GM23338 (cell line): Measurements from ENCODE around the gene CANT1. TPM values are rescaled to one million over a fixed set of nuclear protein-coding genes. Genes with fewer than 3 reads are reported as not detected.

Experiments used
- ATAC-seq: fragments of 200-7000 bp; cut with Tn5 transposase; 3 replicates; pipeline ENCODE4 v1.9.1; 2020
- DNase-seq: peaks from one replicate; pipeline ENCODE4 v3.0.0-alpha.2; 2015; ENCODE audit warnings: low spot score
- H2AFZ ChIP-seq: fragments of 200-600 bp; sonication (generic); 2 replicates; pipeline ENCODE4 v1.8.0; 2016; ENCODE audit warnings: antibody characterized with exemption, mild to moderate bottlenecking, moderate library complexity
- H3F3A ChIP-seq: fragments of 200-600 bp; sonication (generic); replicated peaks from 2 replicates; pipeline ENCODE4 v1.8.0; 2017; ENCODE audit warnings: antibody characterized with exemption, mixed run types, low read depth
- H3K27ac ChIP-seq: fragments of 200-600 bp; sonication (generic); 2 replicates; pipeline ENCODE4 v1.6.1; 2016; ENCODE audit warnings: low read depth
- H3K27me3 ChIP-seq: fragments of 200-600 bp; sonication (generic); 2 replicates; pipeline ENCODE4 v1.8.0; 2016; ENCODE audit warnings: mild to moderate bottlenecking, mixed run types, moderate library complexity; ENCODE audit not compliant: insufficient read depth
- H3K36me3 ChIP-seq: fragments of 200-600 bp; sonication (generic); 2 replicates; pipeline ENCODE4 v1.8.0; 2016; ENCODE audit warnings: mild to moderate bottlenecking; ENCODE audit not compliant: insufficient read depth
- H3K4me1 ChIP-seq: fragments of 200-600 bp; sonication (generic); 2 replicates; pipeline ENCODE4 v1.8.0; 2016; ENCODE audit warnings: mild to moderate bottlenecking, moderate library complexity; ENCODE audit not compliant: insufficient read depth
- H3K4me2 ChIP-seq: fragments of 200-600 bp; sonication (generic); 2 replicates; pipeline ENCODE4 v1.7.1; 2017; ENCODE audit warnings: mixed run types
- H3K4me3 ChIP-seq: fragments of 200-600 bp; sonication (generic); 2 replicates; pipeline ENCODE4 v1.6.1; 2016; ENCODE audit warnings: mixed run types
- H3K79me2 ChIP-seq: fragments of 200-600 bp; sonication (generic); replicated peaks from 2 replicates; pipeline ENCODE4 v1.8.0; 2017; ENCODE audit warnings: mild to moderate bottlenecking; ENCODE audit not compliant: insufficient read depth
- H3K9me2 ChIP-seq: fragments of 200-600 bp; sonication (generic); 2 replicates; pipeline ENCODE4 v1.8.0; 2017; ENCODE audit not compliant: insufficient read depth
- H4K20me1 ChIP-seq: fragments of 200-600 bp; sonication (generic); replicated peaks from 2 replicates; pipeline ENCODE4 v1.8.0; 2017; ENCODE audit warnings: mild to moderate bottlenecking; ENCODE audit not compliant: insufficient read depth
- H3K27ac Mint-ChIP-seq: 2 replicates; pipeline ENCODE4 v1.8.0; 2020; ENCODE audit warnings: inconsistent platforms, mild to moderate bottlenecking, moderate library complexity, mixed read lengths
- H3K27me3 Mint-ChIP-seq: 3 replicates; pipeline ENCODE4 v1.8.0; 2022; ENCODE audit warnings: low read depth, mild to moderate bottlenecking, moderate library complexity, mixed read lengths, inconsistent platforms; ENCODE audit not compliant: insufficient read depth, poor library complexity
- H3K36me3 Mint-ChIP-seq: 3 replicates; pipeline ENCODE4 v1.8.0; 2021; ENCODE audit warnings: low read depth, mild to moderate bottlenecking, inconsistent platforms, moderate library complexity, mixed read lengths
- H3K4me1 Mint-ChIP-seq: 3 replicates; pipeline ENCODE4 v1.8.0; 2020; ENCODE audit warnings: mild to moderate bottlenecking, inconsistent platforms, mixed read lengths
- H3K4me3 Mint-ChIP-seq: 3 replicates; pipeline ENCODE4 v1.8.0; 2021; ENCODE audit warnings: moderate library complexity, mild to moderate bottlenecking, inconsistent platforms, mixed read lengths
- H3K9me3 Mint-ChIP-seq: 3 replicates; pipeline ENCODE4 v1.8.0; 2020; ENCODE audit warnings: moderate library complexity, mild to moderate bottlenecking, inconsistent platforms, mixed read lengths
- EZH2 ChIP-seq: fragments of 200-600 bp; sonication (generic); IDR thresholded peaks from one replicate; pipeline ENCODE4 v1.8.0; 2017; ENCODE audit warnings: antibody characterized with exemption, mild to moderate bottlenecking, low read depth; ENCODE audit not compliant: unreplicated experiment
- STAT1 ChIP-seq: IDR thresholded peaks from one replicate; pipeline ENCODE4 v1.6.1; 2016; ENCODE audit warnings: antibody characterized with exemption; ENCODE audit not compliant: unreplicated experiment
- ZNF462 ChIP-seq: fragments of 250-450 bp; sonication (Bioruptor Pico); IDR thresholded peaks from 2 replicates; pipeline ENCODE4 v1.5.0; 2020; ENCODE audit warnings: mild to moderate bottlenecking, moderate library complexity
- polyA plus RNA-seq: library from polyadenylated mRNA; unstranded; fragments of >200 nt; fragmentation: Nextera tagmentation; extraction: Ambion mirVana; gene quantifications from 2 replicates; pipeline ENCODE4 v1.2.1, GENCODE V29; 2016
- total RNA-seq: library from RNA; depleted of rRNA; stranded (reverse); fragments of >200 nt; shearing (Covaris generic); gene quantifications from 2 replicates; pipeline ENCODE4 v1.2.3, GENCODE V29; 2014
- TF ChIP-seq, protein P1 (sequence below): IDR thresholded peaks from one replicate; pipeline ENCODE4 v1.6.1; 2018; ENCODE audit warnings: antibody characterized with exemption; ENCODE audit not compliant: unreplicated experiment

Gene CANT1
- total and polyA plus RNA-seq, 2 experiments from 2014 or later: 5.9 to 38.8 TPM

GRCh38 chr17:79036596-79036995, 27.0 kb upstream of the CANT1 start (continued):
- TF ChIP-seq, protein P1, sequence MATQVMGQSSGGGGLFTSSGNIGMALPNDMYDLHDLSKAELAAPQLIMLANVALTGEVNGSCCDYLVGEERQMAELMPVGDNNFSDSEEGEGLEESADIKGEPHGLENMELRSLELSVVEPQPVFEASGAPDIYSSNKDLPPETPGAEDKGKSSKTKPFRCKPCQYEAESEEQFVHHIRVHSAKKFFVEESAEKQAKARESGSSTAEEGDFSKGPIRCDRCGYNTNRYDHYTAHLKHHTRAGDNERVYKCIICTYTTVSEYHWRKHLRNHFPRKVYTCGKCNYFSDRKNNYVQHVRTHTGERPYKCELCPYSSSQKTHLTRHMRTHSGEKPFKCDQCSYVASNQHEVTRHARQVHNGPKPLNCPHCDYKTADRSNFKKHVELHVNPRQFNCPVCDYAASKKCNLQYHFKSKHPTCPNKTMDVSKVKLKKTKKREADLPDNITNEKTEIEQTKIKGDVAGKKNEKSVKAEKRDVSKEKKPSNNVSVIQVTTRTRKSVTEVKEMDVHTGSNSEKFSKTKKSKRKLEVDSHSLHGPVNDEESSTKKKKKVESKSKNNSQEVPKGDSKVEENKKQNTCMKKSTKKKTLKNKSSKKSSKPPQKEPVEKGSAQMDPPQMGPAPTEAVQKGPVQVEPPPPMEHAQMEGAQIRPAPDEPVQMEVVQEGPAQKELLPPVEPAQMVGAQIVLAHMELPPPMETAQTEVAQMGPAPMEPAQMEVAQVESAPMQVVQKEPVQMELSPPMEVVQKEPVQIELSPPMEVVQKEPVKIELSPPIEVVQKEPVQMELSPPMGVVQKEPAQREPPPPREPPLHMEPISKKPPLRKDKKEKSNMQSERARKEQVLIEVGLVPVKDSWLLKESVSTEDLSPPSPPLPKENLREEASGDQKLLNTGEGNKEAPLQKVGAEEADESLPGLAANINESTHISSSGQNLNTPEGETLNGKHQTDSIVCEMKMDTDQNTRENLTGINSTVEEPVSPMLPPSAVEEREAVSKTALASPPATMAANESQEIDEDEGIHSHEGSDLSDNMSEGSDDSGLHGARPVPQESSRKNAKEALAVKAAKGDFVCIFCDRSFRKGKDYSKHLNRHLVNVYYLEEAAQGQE: no peak
- TF ChIP-seq EZH2 (no peak), STAT1 (no peak)

DNA sequence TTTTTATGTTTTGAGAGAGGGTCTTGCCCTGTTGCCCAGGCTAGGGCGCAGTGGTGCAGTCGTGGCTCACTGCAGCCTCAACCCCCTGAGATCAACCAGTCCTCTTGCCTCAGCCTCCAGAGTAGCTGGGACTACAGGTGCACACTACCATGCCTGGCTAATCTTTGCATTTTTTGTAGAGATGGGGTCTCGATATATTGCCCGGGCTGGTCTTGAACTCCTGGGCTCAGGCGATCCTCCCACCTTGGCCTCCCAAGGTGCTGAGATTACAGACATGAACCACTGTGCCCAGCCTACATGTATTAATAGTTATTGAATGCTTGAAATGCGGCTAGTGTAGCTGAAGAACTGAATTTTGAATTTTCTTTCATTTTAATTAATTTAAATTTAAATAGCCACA, 26.6 kb upstream of the CANT1 start:
- no peak overlapping the region for H3K4me2 ChIP-seq

More for the DNA sequence above, 26.6 kb upstream of the CANT1 start:
- no peak overlapping the region for H3K27ac Mint-ChIP-seq
- H3K9me3 Mint-ChIP-seq: no peaks in the 10 kb centered on the region
- no peaks in the 10 kb centered on the region for H3K27me3 ChIP-seq
- H4K20me1 ChIP-seq: no peaks in the 10 kb centered on the region
- no peak overlapping the region for H3K4me3 Mint-ChIP-seq
- ATAC-seq (no peak), DNase-seq (no peak)
- peaks cover 5% of the 10 kb centered on the region for H3K4me1 Mint-ChIP-seq
- no peak overlapping the region for H3K27ac ChIP-seq
- H3K36me3 Mint-ChIP-seq: no peaks in the 10 kb centered on the region
- no peaks in the 10 kb centered on the region for H3K9me2 ChIP-seq
- H3K4me3 ChIP-seq: no peak overlapping the region
- H3K36me3 ChIP-seq: no peaks in the 10 kb centered on the region
- H2AFZ ChIP-seq: no peak overlapping the region
- no peaks in the 10 kb centered on the region for H3K4me1 ChIP-seq
- peaks cover 7% of the 10 kb centered on the region for H3K27me3 Mint-ChIP-seq
- no peaks in the 10 kb centered on the region for H3K79me2 ChIP-seq
- H3F3A ChIP-seq: no peaks in the 10 kb centered on the region
- TF ChIP-seq, protein P1: no peak
- TF ChIP-seq STAT1 (no peak), ZNF462 (CRISPR knock-in tag) (no peak)
